Embryonic facial prominence (tissue), 1 donor: ENCODE results near the gene GLP1R.

ENCODE experiments used
- DNase-seq: peaks from one replicate; pipeline ENCODE4 v3.0.0-alpha.2; 2016; ENCODE audit errors: extremely low spot score

Gene GLP1R

DNA sequence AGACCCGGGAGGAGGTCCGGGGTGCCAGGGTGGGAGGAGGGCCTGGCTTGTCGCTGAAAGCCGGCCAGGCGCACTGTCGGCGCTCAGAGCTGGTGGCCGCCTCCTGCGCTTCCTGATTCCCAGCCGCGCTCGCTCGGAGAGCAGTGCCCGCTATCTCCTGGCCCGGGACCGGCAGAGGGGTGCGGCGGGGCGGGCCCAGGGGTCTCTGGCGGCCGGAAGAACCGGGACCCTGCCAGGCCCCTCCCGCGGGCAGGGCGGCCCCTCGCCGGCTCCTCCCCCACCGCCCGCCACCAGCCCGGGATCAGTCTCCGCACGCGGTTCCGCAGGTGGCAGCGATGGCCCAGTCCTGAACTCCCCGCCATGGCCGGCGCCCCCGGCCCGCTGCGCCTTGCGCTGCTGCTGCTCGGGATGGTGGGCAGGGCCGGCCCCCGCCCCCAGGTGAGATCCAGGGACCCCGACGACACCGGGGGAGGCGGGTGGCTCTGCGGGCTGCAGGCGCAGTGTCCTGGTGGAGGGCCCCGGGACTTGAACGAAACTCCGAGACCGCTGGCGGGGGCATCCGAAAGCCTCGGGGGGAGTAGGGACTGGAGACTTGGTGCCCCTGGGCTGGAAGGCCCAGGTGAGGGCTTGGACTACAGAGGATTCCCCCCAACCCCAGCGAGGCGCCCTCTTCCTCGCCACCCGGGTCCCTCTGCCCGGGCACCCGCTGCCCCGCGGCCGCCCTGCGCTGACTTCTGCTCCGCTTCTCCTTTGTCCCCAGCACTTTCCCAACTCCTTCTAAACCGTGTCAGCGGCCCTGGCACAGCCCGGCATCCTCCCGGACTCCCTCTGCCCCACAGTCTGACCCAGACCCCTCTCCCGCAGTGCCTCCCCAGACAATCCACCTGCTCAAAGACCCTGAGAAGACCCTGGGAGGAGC lies at the start of gene GLP1R:
Gene GLP1R, plus strand, starts transcription at position 301 of the 919 bp plus-strand sequence. Its CDS starts 60 bp downstream, at position 361.
- no peak for DNase-seq

DNA sequence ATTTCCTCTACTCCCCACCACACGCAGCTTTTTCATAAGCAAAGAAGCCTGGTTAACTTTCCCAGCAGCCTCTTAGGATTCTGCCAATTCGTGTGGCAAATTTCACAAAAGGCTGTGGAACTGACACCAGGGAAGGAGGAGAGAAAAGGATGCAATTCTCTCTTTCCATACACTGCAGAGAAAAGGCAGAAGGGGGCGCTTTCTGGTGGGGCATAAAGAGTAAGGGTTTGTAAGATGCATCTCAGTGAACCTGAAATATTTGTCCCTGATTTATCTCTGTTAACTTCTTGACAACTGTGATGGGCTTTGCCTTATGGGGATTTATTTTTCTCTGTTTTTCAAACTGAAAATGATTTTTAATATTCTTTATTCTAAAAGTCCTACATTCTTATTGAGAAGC lies 45.5 kb upstream of the GLP1R start:
- no peak for DNase-seq

GRCh38 chr6:39003492-39003891 lies 45.1 kb upstream of the GLP1R start:
- DNase-seq, result no peak

GRCh38 chr6:39004801-39005200 lies 43.8 kb upstream of the GLP1R start:
- no peak for DNase-seq

GRCh38 chr6:39005774-39006173 lies 42.8 kb upstream of the GLP1R start:
- no peak for DNase-seq

- DNase-seq, result no peak
Observed at GRCh38 chr6:39007575-39007974, 41.0 kb upstream of the GLP1R start.

GRCh38 chr6:39008737-39009136 lies 39.8 kb upstream of the GLP1R start:
- no peak for DNase-seq

- no peak for DNase-seq
Observed at GRCh38 chr6:39009476-39009875, 39.1 kb upstream of the GLP1R start.

GRCh38 chr6:39016839-39017546 lies 31.6 kb upstream of the GLP1R start:
- no peak for DNase-seq

DNA sequence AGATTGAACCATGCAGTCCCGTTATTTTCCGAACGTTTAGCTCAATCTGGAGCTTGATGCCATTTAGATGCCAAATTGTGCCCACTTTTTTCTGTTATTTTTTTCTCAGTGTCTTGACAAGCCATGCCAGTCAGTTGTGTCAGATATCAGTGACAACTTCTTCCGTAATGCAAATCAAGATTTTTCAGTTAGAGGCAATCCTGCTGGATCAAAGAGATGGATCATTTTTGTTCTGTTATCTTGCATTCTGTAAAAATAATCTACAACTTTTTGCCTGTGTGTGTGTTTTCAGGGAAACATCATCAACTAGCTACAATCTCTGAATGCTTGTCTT lies 31.1 kb upstream of the GLP1R start:
- no peak for DNase-seq

GRCh38 chr6:39018103-39018502 lies 30.5 kb upstream of the GLP1R start:
- no peak for DNase-seq

DNA sequence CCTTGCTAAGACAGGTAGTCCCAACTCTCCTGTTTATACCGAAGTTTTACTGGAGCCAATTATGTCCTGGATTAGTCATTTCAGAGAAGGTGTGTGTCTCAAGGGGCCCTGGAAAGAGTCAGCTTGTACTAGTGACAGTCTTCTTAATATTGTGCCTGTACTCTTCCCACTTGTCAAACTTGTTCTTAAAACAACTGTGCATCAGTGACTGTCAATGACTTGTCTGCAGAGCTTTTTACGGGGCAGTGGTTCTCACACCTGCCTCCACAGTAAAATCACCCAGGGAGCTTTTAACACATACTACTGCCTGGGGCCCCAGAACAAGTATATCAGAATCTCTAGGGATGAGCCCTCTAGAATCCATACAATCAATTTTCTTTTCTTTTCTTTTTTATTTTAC lies 28.4 kb upstream of the GLP1R start:
- no peak for DNase-seq

GRCh38 chr6:39021041-39021440 lies 27.5 kb upstream of the GLP1R start:
- DNase-seq, result no peak

DNA sequence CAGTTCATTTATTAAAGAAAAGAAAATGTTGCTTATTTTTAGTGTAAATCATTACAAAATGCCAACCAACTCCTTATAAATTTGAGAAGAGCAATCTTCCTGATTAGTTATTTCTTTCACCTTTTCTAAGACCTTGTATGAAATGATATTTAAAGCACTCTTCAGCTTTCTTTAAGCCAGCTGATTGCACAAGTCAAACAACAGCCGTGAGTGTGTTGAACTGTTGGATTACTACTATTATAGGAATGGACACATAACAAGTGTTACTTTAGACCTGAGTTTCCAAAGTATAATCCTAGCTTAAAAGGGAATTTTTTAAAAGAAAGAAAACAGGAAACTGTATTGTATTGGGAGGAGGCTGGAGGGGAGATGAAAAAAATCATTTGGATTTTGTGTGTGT lies 26.8 kb upstream of the GLP1R start:
- no peak for DNase-seq

DNA sequence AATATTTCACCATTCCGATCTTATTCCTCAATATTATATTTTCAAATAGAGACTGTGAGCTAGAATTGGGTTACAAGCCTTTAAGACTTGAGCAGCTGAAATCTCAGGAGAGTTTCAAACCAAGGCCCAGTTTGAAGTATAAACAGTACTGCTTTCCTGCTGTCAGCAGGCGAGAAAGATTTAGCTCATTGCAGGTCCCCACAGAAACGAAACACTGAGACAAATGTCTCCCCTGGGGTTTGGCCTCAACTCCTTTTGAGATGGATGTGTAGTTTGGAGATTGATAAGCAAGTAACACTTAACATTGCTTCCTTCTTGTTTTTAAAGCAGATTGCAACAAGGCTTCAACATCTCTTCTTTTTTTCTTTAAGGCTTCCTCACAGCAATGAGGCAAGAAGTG lies 22.4 kb upstream of the GLP1R start:
- no peak for DNase-seq

DNA sequence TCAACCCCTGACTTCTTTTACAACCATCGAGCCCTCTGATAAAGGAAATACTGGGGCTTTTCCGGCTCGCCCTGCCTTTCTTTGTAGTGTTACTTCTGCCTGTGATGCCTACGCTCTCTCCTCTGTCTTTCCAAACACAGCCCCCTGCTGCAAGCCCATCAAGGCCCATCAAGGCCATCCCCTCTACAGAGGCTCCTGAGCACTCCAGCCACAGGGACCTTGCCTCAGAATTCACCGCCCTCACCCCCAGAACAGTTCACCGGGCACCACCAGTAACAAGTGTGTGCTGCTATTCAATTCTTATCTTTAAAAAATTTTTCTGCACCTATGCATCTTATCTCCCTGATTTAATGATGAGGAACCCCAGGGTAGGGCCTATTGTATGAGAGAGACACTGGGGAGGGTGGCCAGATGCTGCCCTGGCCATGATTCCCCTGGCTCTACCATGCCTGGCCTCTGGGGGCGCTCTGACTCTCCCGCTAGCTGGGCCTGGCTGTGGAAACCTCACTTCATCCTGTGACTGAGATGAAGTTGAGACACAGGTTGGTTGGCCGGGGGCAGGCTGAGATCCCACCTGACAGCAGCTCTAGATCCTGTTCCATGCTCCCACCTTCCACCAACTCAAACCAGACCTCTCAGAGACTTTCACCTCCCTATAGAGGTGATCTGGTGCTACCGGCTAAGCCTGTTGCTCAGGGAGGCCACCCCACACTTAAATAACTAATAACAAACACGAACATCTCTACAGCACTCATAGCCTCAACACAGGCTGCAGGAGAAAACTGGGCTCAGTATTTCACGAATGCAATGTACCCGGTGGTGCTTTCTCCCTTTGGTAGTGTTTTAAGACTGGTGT lies 19.2 kb upstream of the GLP1R start:
- no peak for DNase-seq

- DNase-seq, result no peak
Observed at GRCh38 chr6:39035681-39036080, 12.9 kb upstream of the GLP1R start.

DNA sequence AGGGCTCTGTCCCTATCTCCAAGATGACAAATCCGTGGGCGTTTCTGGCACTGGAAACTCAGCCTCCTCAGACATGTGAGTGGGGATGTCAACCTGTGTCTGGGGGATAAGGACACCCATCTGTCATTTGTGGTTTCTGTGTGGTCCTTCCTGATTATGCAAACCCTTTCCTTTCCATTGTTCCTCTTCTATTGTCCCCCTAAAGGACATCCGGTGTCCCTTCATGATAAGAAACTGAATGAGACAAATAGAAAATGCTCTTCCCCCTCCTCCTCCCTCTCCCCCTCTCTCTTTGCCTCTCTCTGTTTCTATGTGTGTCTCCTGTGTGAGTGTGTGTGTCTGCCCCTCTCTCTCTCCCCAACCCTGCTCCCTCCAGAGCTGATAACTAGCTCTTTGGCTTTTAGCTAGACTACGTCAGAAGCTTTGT lies 11.5 kb upstream of the GLP1R start:
- no peak for DNase-seq

- DNase-seq, result no peak
Observed at GRCh38 chr6:39037707-39038106, 10.9 kb upstream of the GLP1R start.

GRCh38 chr6:39040080-39040673 lies 8.4 kb upstream of the GLP1R start:
- no peak for DNase-seq

GRCh38 chr6:39041072-39041471 lies 7.5 kb upstream of the GLP1R start:
- no peak for DNase-seq

DNA sequence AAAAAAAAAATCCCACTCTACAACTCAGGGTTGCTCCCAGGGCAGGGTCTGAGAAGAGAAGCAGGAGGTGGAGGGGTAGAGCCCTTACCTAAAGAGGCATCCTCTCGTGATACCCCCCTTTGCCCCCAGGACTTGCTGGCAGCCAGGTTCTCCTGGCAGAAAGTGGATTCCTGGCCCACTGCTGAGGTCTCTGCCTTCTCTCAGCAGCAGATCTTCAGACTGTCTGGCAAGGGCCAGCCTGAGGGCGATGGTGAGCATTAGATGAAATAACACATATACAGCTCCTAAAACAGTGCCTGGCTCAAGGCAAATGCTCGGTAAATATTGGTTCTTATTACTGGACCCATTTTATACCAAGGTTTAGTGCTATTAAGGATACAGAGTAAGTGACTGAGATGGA lies 4.8 kb upstream of the GLP1R start:
- no peak for DNase-seq
